ENCODE data around the gene APLF. TPM values are rescaled to one million over a fixed set of nuclear protein-coding genes. Genes with fewer than 3 reads are reported as not detected.

APLF gene
- total and polyA plus RNA-seq, 10 of the 15 experiments (the other 5 are each of a cell fraction or from before 2014, with no cell fraction given) = 0.66 to 2.8 (median 1.8) TPM

GRCh38 chr2:68426848-68427579 is 40.4 kb upstream of the APLF start (continued):
- TF ChIP-seq CUX1 (IDR thresholded peaks at IDR 0.05; ENCODE audit: insufficient replicate concordance, low read depth, low read length) = no peak
- TF ChIP-seq BMI1 (IDR thresholded peaks at IDR 0.05; ENCODE audit: borderline replicate concordance) = no peak
- no peak for TF ChIP-seq E2F8 (IDR thresholded peaks at IDR 0.05; ENCODE audit: low read depth, partially characterized antibody)
- TF ChIP-seq ZBED1 (IDR thresholded peaks at IDR 0.05; ENCODE audit: borderline replicate concordance) = no peak
- 0 out of 2 replicates have a peak, but pooled peaks have one; percentile 29 for TF ChIP-seq CREB1 (IDR thresholded peaks at IDR 0.05; ENCODE audit: low read depth)
- no peak for TF ChIP-seq KDM1A (IDR thresholded peaks at IDR 0.05; ENCODE audit: borderline replicate concordance)
- no peak; the same call in 1 of the 2 replicates for TF ChIP-seq ZSCAN29 (IDR thresholded peaks at IDR 0.05)
- peak; percentile 61; the same call in 1 of the 2 replicates for TF ChIP-seq NR2F1 (conservative IDR thresholded peaks at IDR 0.05)
- 0 out of 2 replicates have a peak, but pooled peaks have one; percentile 10 for TF ChIP-seq ZNF24 (IDR thresholded peaks at IDR 0.05)
- no peak for TF ChIP-seq FOS (IDR thresholded peaks at IDR 0.05; ENCODE audit: borderline replicate concordance, extremely low read depth, insufficient read length)
- no peak for TF ChIP-seq ZNF687 (IDR thresholded peaks at IDR 0.05)
- TF ChIP-seq WRNIP1 (IDR thresholded peaks at IDR 0.05; ENCODE audit: borderline replicate concordance, low read depth, low read length) = no peak

Measured in GM12878 (cell line).